Ecto neural progenitor cell (in vitro differentiated cells): ENCODE measurements around the gene CCNF.
A peak's percentile ranks its signal among the peaks of the same experiment; 100 is the strongest.
"Not testable (repeated sequence)": the region's sequence is repeated elsewhere in the genome, so short reads cannot be mapped to it uniquely, and the experiment has no call there.

Experiments
- DNase-seq: peaks from one replicate; pipeline ENCODE4 v3.0.0-alpha.2; 2018; ENCODE audit warnings: low spot score

Gene CCNF

GRCh38 chr16:2429034-2429770, at the start of gene CCNF:
Gene CCNF, plus strand, starts transcription at chr16:2429447. Its CDS starts 35 bp downstream, at chr16:2429482.
- DNase-seq = peak; percentile 100

- DNase-seq = no peak
Measured at GRCh38 chr16:2383501-2383900, 45.7 kb upstream of the CCNF start.

GRCh38 chr16:2384426-2384825, 44.8 kb upstream of the CCNF start:
- DNase-seq = no peak

- no peak for DNase-seq
Measured at GRCh38 chr16:2385190-2385836, 43.9 kb upstream of the CCNF start.

- not testable (repeated sequence) for DNase-seq
Measured at GRCh38 chr16:2385982-2386381, 43.3 kb upstream of the CCNF start.

- no peak for DNase-seq
Measured at GRCh38 chr16:2386990-2387389, 42.3 kb upstream of the CCNF start.

GRCh38 chr16:2388139-2388874, 40.9 kb upstream of the CCNF start:
- no peak for DNase-seq

- no peak for DNase-seq
Measured at GRCh38 chr16:2388875-2389433, 40.3 kb upstream of the CCNF start.

- no peak for DNase-seq
Measured at GRCh38 chr16:2392025-2392424, 37.2 kb upstream of the CCNF start.

- no peak for DNase-seq
Measured at GRCh38 chr16:2398520-2398919, 30.7 kb upstream of the CCNF start.

GRCh38 chr16:2404099-2404498, 25.1 kb upstream of the CCNF start:
- no peak for DNase-seq

- no peak for DNase-seq
Measured at GRCh38 chr16:2415085-2415484, 14.2 kb upstream of the CCNF start.

GRCh38 chr16:2420035-2420434, 9.2 kb upstream of the CCNF start:
- DNase-seq = no peak

GRCh38 chr16:2422123-2422867, 7.0 kb upstream of the CCNF start:
- DNase-seq = no peak

GRCh38 chr16:2424061-2425007, 4.9 kb upstream of the CCNF start:
- no peak for DNase-seq

GRCh38 chr16:2425008-2425518, 4.2 kb upstream of the CCNF start:
- DNase-seq = no peak

GRCh38 chr16:2425825-2426430, 3.3 kb upstream of the CCNF start:
- no peak for DNase-seq

- no peak for DNase-seq
Measured at GRCh38 chr16:2426941-2427361, 2.3 kb upstream of the CCNF start.

- no peak for DNase-seq
Measured at GRCh38 chr16:2427526-2427925, 1.7 kb upstream of the CCNF start.
